ENCODE results near the gene ERMARD.
"Not testable (repeated sequence)": the region's sequence is repeated elsewhere in the genome, so short reads cannot be mapped to it uniquely, and the experiment has no call there.

The ERMARD gene

DNA sequence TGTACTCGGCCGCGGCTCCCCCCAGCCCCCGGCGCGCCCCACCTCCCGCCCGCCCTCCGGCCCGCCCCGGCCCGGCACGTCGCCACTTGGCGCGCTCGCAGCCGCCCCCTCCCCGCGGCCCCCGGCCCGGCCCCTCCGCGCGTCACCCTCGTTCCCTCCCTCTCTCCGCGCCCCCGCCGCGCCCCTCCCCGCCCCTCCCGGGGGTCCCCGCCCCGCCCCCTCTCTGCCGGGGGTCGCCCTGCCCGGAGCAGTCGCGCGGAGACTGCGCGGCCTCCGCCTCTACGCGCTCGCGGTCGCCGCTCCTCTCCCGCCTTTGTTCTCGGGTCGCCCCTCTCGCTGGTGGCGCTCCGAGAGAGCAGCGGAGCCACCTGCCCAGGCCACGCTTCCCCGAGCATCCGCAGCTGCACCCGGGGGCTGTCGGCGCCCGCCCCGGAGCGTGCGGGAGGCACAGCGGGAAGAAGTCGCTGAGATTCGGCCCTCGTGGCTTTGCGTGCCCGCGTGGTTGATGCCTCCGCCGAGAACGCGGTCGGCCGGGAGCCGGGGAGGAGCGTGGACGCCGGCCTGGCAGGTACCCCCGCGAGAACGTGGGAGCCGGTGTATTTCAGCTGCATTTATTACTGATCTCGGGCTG is 26.8 kb upstream of the ERMARD start, which contains the start of gene PHF10:
TSS of gene PHF10 (minus strand) at position 7 of the 631 bp plus-strand sequence. CDS start 569 bp downstream, outside the sequence.
- H3K9me3 Mint-ChIP-seq: no peaks in the 10 kb centered on the region

DNA sequence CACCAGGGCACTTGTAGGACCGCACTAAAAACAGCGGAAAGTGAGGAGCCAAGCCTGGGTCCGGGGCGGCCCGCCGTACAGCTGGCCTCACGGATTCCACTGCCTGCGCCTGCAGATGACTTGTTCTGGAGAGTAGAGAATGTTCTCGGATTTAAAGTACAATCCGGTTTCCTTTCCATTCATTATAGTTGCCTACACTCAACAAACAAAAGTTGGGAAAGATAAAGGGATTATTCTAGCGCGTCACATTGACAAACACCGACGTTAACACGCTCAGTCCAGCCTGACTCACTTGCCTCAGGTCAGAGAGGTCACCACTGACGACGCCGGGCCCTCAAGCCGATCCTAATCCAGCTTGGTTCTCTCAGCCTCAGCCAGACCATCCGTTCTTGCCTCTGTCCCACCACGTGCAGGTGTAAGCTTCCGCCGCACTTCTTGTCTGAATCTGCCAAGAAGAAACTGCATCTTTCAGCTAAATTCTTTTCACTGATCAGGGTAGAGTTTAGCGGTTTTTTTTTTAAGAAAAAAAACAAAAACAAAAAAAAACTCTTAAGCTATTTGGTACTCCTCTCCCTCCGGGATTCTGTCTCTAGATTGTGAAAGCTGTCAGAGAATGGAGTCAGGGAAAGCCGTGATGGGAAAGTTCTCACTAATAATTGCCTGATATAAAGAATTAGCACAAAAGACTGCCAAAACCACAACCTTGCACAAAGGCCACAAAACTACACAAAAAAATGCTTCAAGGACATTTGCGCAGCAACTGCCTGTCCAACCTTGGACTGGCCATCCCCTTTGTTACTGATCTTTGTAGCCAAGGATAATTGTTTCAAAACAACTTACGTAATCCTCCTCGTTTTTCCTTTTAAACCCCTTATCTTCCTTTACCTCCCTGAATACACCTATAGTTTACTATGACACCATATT is 26.0 kb upstream of the ERMARD start:
- Mint-ChIP-seq H3K27me3 (no peaks in the 10 kb centered on the region), H3K4me3 (peak overlapping the region; percentile 71 to 78), H3K9me3 (no peaks in the 10 kb centered on the region), H3K27ac (peak overlapping the region; percentile 69 to 73), H3K4me1 (peaks cover 37% of the 10 kb centered on the region)
- ATAC-seq (peak; percentile 33), DNase-seq (peak; percentile 4 to 28)

More for the DNA sequence above, 26.8 kb upstream of the ERMARD start, which contains the start of gene PHF10:
- Mint-ChIP-seq H3K27me3 (no peaks in the 10 kb centered on the region), H3K4me3 (peak within 1 kb of the TSS; percentile 78 to 95), H3K4me1 (peaks cover 44% of the 10 kb centered on the region), H3K27ac (peak within 1 kb of the TSS; percentile 69 to 94)
- DNase-seq: peak; percentile 62
- ATAC-seq: peak; percentile 65

DNA sequence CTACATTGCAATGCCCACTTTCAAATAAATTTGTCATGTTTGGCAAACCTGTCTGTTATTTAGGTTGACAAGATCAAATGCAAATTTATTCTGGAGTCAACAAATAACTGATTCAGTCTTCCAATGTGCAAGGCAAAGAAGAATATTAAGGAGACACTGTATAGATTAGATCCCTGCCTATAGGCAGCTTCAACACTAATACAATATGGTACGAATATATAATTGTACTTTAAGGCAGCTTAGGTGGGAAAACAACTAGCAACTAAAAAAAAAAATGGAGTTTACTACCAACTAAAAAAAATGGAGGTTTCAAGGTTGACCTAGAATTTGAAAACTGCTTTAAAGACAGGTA is 25.4 kb upstream of the ERMARD start:
- H3K4me1 Mint-ChIP-seq: peaks cover 31% of the 10 kb centered on the region
- peak overlapping the region in 1 of 2 donors; percentile 28 for H3K27ac Mint-ChIP-seq
- DNase-seq: no peak
- no peaks in the 10 kb centered on the region for H3K27me3 Mint-ChIP-seq
- peak overlapping the region in 1 of 2 donors; percentile 78 for H3K4me3 Mint-ChIP-seq
- ATAC-seq: no peak
- H3K9me3 Mint-ChIP-seq: no peaks in the 10 kb centered on the region

DNA sequence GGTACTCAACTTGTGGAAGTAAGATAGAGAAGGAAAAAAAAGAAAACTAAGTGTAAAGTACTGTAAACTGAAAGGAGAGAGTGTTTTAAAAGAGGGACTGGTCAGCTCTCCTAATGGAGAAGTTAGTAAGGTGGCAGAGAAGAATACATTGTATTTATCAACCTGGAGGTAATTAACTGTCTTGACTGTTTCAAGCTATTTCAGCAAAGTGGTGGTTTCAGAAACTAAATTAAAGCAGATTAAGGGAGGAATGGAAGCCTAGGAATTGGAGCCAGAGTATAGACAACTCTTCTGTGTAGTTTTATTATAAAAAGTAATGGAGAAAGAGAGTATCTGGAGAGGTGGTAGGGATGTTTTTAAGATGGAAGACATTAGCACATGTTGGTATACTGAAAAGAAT is 24.5 kb upstream of the ERMARD start:
- Mint-ChIP-seq H3K9me3 (no peaks in the 10 kb centered on the region), H3K27me3 (no peaks in the 10 kb centered on the region), H3K27ac (no peak overlapping the region), H3K4me3 (no peak overlapping the region), H3K4me1 (peaks cover 23% of the 10 kb centered on the region)
- DNase-seq: no peak
- ATAC-seq: no peak

DNA sequence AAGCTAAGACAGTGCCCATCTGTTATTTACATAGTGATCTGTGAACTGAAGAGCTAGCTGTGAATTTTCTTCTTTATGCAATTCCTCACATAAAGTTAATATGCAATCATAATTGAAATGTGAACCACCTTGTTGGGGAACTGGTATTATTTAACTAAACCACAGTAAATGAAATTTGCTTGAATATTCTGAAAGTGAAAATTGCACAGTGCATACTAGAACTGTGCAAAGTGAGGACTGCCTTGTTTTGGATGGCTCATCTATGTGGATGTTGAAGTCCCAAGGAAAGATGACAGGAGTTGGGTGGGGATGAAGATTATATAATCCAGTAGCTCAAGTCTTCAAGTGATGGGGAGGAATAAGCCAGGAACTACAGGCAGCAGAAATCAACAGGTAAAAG is 21.5 kb upstream of the ERMARD start:
- DNase-seq (no peak), ATAC-seq (no peak)
- no peak overlapping the region for H3K27ac Mint-ChIP-seq
- H3K4me1 Mint-ChIP-seq: peaks cover 23% of the 10 kb centered on the region
- no peak overlapping the region for H3K4me3 Mint-ChIP-seq
- H3K27me3 Mint-ChIP-seq: peaks cover 10% of the 10 kb centered on the region
- no peaks in the 10 kb centered on the region for H3K9me3 Mint-ChIP-seq

DNA sequence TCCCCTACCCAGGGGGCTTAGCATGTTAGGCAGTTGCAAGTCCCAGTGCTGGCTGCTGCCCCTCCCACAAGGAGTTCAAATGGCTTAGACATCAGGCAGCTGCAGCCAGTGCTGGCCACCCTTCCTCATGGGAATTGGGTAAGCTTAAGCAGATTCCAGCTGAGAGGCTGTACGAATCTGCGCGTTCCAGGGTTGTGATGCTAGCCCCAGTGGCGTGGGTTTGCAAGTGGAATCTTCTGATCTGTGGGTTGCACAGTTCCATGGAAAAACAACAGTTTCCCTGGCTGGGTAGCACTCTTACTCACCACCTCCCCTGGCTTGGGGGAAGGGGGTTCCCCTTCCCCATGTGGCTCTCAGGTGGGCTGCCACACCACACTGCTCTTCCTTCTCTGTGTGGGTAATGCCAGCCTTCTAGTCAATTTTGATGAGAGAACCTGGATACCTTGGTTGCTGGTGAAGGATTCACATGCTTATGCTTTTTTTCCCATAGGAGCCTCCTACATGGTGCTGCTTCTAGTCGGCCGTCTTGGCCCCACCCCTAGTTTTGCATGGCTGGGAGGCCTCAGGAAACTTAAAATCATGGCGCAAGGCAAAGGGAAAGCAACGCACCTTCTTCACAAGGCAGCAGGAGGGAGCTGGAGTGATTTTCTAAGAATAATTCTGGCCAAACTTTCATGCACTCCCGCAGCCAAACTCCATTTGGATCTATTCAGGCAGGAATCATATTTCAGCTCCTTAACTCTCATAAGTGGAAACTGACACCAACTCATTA is 13.0 kb upstream of the ERMARD start:
- no peak overlapping the region for H3K4me3 Mint-ChIP-seq
- H3K27me3 Mint-ChIP-seq: peaks cover 38% of the 10 kb centered on the region
- H3K4me1 Mint-ChIP-seq: no peaks in the 10 kb centered on the region
- no peak for DNase-seq
- ATAC-seq: no peak
- H3K9me3 Mint-ChIP-seq: no peaks in the 10 kb centered on the region
- H3K27ac Mint-ChIP-seq: no peak overlapping the region

DNA sequence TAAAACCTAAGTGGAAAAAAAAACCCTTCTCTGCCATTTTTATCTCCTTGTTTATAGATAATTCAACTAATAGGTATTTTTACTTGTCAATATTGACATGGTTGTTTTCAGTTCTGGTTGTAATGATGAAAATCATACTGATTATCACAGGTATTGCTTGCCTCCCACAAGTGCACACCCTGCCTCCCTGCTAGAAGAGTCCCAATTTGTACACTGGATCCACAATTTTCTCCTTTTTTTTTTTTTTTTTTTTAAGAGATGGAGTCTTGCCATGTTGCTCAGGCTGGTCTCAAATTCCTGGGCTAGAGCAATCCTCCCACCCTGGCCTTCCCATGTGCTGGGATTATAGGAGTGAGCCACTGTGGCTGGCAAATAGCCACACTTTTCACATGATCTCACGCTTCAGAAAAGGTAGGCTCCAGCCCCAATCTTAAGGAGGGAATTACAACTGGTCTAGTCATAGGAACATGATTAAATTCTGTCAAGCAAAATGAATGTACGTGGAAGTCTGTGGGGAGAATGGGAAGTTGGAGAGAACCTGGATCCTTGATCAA is 12.4 kb upstream of the ERMARD start:
- DNase-seq: no peak
- H3K4me3 Mint-ChIP-seq: no peak overlapping the region

DNA sequence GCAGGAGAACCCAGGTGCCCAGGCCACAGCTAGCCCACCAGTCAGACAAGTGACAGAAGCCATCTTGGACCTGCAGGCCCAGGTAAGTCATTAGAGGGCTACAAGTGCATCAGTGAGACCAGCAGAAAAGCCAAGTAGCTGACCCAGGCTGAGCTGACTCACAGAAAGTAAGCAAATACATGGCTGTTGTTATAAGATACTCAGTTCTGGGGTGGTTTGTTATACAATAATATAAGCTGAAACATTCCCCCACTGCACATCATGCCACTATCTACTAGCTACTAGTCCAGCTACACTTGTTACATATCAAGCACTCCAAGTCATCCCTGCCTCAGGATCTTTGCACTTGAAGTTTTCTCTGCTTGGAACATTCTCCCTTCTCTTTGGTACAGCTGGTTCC is 10.1 kb upstream of the ERMARD start:
- no peak overlapping the region for H3K4me3 Mint-ChIP-seq
- no peaks in the 10 kb centered on the region for H3K4me1 Mint-ChIP-seq
- H3K27ac Mint-ChIP-seq: no peak overlapping the region
- peaks cover 0 to 3% of the 10 kb centered on the region in 2 donors for H3K9me3 Mint-ChIP-seq
- DNase-seq: no peak
- H3K27me3 Mint-ChIP-seq: peaks cover 14% of the 10 kb centered on the region
- no peak for ATAC-seq

More for the DNA sequence above, 12.4 kb upstream of the ERMARD start:
- peaks cover 37% of the 10 kb centered on the region for H3K27me3 Mint-ChIP-seq
- no peak for ATAC-seq
- H3K9me3 Mint-ChIP-seq: no peaks in the 10 kb centered on the region
- H3K4me1 Mint-ChIP-seq: no peaks in the 10 kb centered on the region
- H3K27ac Mint-ChIP-seq: no peak overlapping the region

DNA sequence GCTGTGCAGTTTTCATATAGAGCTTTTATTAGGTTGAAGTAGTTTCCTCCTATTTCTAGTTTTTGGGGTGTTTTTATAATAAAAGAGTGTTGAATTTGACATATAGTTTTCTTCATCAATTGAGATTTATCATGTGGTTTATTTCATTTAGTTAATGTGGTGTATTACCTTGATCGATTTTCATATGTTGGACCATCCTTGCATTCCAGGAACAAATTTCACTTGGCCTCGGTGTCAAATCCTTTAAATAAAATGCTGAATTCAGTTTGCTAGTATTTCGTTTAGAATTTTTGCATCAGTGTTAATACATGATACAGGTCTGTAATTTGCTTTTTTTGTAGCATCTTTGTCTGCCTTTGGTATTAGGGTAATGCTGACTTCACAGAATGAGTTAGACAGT is 6.0 kb upstream of the ERMARD start:
- ATAC-seq (no peak), DNase-seq (no peak)
- H3K4me1 Mint-ChIP-seq: peaks cover 12% of the 10 kb centered on the region
- H3K9me3 Mint-ChIP-seq: peaks cover 5 to 6% of the 10 kb centered on the region in 2 donors
- H3K4me3 Mint-ChIP-seq: no peak overlapping the region
- no peak overlapping the region for H3K27ac Mint-ChIP-seq
- H3K27me3 Mint-ChIP-seq: no peaks in the 10 kb centered on the region

DNA sequence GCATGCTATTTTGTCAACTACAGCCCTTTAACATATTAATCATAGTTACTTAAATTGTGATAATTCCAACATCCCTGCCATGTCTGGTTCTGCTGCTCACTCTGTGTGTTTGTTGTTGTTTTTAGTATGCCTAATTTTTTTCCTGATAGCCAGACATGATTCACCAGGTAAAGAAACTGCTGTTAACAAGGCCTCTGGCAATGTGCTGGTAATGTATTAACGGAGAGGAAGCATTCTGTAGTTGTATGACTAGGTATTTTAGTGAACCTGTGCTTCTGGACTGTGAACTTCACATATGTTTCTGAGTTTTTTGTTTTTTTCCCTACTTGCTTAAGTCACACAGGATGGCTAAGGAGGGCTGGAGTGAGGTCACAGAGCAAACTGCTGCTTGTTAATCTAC is 4.9 kb upstream of the ERMARD start:
- ATAC-seq: no peak
- no peak for DNase-seq
- H3K27ac Mint-ChIP-seq: no peak overlapping the region
- H3K4me1 Mint-ChIP-seq: peaks cover 12% of the 10 kb centered on the region
- peaks cover 5 to 6% of the 10 kb centered on the region in 2 donors for H3K9me3 Mint-ChIP-seq
- H3K27me3 Mint-ChIP-seq: no peaks in the 10 kb centered on the region
- H3K4me3 Mint-ChIP-seq: no peak overlapping the region

DNA sequence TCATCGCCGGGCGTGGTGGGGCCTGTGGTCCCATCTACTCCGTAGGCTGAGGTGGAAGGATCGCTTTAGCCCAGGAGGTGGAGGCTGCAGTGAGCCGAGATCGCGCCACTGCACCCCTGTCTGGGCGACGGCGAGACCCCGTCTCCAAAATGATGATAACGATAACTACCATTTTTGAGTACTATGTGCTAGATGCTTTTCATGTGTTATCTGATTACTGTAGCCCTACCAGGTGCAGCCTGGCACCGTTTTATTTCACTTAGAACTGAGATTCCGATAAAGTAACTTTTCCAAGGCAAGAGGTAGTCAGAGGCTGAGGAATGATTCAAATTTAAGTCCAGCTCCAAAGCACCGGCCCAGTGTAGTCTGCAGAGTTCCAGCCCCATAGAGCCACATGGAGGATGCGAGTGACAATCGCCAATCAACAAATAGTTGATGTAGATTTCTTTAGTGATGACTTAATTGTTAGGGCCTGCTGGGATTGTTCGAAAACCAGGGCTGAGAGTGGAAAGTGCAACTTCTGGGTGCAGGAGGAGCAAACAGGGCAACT is 727 bp downstream of the ERMARD start:
- peaks cover 0 to 3% of the 10 kb centered on the region in 2 donors for H3K9me3 Mint-ChIP-seq
- peak in 1 of 2 donors; percentile 17 for DNase-seq
- no peaks in the 10 kb centered on the region for H3K27me3 Mint-ChIP-seq
- H3K4me1 Mint-ChIP-seq: peaks cover 31% of the 10 kb centered on the region
- no peak for ATAC-seq
- peak overlapping the region; percentile 97 to 99 for H3K4me3 Mint-ChIP-seq
- peak overlapping the region; percentile 97 to 99 for H3K27ac Mint-ChIP-seq

DNA sequence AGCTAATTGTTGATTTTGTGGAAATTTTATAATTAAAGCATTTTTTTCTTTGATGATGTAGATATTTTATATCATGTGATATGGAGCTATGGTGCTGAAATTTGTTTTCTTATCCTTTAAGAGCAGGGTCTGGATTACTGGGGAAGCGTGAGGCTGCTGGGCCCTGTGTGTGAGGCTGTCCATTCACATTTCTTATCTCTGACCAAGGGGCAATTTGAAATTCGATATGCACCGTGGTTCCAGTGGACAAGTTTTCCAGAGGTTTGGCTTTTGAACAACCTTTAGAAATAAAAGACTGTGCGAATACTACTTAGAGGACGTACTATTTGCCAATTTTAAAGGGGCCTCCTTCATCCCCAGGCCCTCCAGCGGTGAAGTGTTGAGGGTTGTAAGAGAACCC is 3.7 kb downstream of the ERMARD start:
- Mint-ChIP-seq H3K9me3 (no peaks in the 10 kb centered on the region), H3K27ac (no peak overlapping the region), H3K4me1 (peaks cover 22% of the 10 kb centered on the region), H3K27me3 (no peaks in the 10 kb centered on the region), H3K4me3 (no peak overlapping the region)
- ATAC-seq: no peak
- DNase-seq: no peak

DNA sequence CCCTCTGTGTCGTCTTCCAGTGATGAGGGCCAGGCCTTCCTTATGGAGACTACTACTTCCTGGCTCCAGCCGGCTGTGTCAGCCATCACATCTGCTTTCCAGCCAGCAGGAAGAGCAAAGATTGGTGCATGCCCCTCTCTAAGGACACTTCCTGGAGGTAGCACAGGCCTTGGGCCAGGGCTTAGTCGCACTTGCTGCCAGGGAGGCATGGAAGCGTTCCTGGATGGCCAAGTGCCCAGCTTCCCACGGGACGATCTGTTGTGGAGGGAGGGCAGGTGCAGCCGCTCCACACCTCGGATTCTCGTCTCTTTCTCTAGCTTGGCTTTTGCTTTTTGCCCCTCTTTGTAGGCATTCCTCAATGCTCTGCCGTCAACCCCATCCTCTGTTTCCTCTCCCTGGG is 11.9 kb downstream of the ERMARD start:
- no peaks in the 10 kb centered on the region for H3K4me1 Mint-ChIP-seq
- no peaks in the 10 kb centered on the region for H3K27me3 Mint-ChIP-seq
- no peaks in the 10 kb centered on the region for H3K9me3 Mint-ChIP-seq
- no peak overlapping the region for H3K4me3 Mint-ChIP-seq
- no peak overlapping the region for H3K27ac Mint-ChIP-seq
- DNase-seq (no peak), ATAC-seq (no peak)

DNA sequence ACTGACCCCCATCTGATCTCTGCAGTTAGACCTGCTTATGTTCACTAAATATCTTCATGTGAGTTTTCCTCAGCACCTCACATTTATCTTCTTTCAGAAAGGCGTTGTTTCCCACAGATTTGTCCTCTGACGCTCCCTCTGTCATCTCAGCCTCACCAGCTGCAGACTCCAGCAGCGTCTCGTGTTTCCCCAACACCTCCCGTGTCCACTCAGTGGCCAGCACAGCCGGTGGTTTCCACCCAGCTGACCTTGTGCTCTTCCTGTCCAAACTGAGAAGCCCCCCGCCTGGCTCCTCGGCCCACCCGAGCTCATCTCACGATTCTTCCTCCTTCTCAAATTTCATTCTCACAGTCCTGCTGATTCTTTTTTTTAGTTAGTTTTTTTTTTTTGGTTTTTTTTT is 12.5 kb downstream of the ERMARD start:
- no peak overlapping the region for H3K27ac Mint-ChIP-seq
- H3K9me3 Mint-ChIP-seq: no peaks in the 10 kb centered on the region
- H3K4me3 Mint-ChIP-seq: no peak overlapping the region
- no peaks in the 10 kb centered on the region for H3K4me1 Mint-ChIP-seq
- DNase-seq (no peak), ATAC-seq (no peak)
- no peaks in the 10 kb centered on the region for H3K27me3 Mint-ChIP-seq

DNA sequence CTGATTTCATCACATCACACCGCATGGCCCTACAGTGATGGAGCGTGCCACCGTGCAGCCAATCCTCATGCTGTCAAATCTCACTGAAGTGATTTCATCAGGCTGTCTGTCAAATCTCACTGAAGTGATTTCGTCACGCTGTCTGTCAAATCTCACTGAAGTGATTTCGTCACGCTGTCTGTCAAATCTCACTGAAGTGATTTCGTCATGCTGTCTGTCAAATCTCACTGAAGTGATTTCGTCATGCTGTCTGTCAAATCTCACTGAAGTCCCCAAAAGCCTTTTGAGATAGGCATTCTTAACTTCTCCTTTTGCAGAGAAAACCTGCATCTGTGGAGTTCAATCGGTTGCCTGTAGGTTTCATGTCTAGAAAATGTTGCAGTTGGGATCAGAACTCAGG is 14.4 kb downstream of the ERMARD start:
- not testable (repeated sequence) for H3K4me3 Mint-ChIP-seq, H3K9me3 Mint-ChIP-seq, DNase-seq, H3K27ac Mint-ChIP-seq, H3K27me3 Mint-ChIP-seq, H3K4me1 Mint-ChIP-seq, ATAC-seq

Data from stimulated activated naive CD8-positive, alpha-beta T cell treated with anti-CD3 and anti-CD28 coated beads, Interleukin-15, amount 100 ng/mL, for 72 hours (primary cell).